Ovary (tissue), 9 donors: ENCODE measurements around the gene PPFIA4. TPM values are rescaled to one million over a fixed set of nuclear protein-coding genes. Genes with fewer than 3 reads are reported as not detected.

Experiments used
- DNase-seq, 5 donors: peaks; one replicate each; pipeline ENCODE4 v3.0.0-alpha.2; 2019 to 2020
- H3K27ac ChIP-seq, 2 donors: fragments of 200-600 bp; one replicate each; pipeline versions ENCODE4 v1.5.1 to v1.8.0; 2019 to 2022
- H3K27me3 ChIP-seq: fragments of 200-600 bp; one replicate; pipeline ENCODE4 v1.8.0; 2022
- H3K36me3 ChIP-seq: fragments of 200-600 bp; sonication (generic); one replicate; pipeline ENCODE4 v1.5.1; 2019
- H3K4me1 ChIP-seq: one replicate; pipeline ENCODE4 v1.8.1; 2013; ENCODE audit warnings: mild to moderate bottlenecking, moderate library complexity; ENCODE audit not compliant: insufficient read depth
- H3K4me3 ChIP-seq: fragments of 200-600 bp; sonication (generic); one replicate; pipeline ENCODE4 v1.5.1; 2017
- H3K9me3 ChIP-seq, 2 donors: fragments of 200-600 bp in 1 of 2; sonication (generic) in 1 of 2; one replicate each; pipeline versions ENCODE4 v1.5.1 to v1.8.1; 2013 to 2019; ENCODE audit warnings: mild to moderate bottlenecking in 1 of 2, moderate library complexity in 1 of 2
- CTCF ChIP-seq, 3 donors: fragments of 450-650 bp in 2 of 3; fragments of 200-600 bp in 1 of 3; IDR thresholded peaks; one replicate each; pipeline versions ENCODE4 v1.5.1 to v1.8.0; 2016 to 2022; ENCODE audit warnings: antibody characterized with exemption in 3 of 3, mild to moderate bottlenecking in 1 of 3
- EP300 ChIP-seq: sonication (generic); formaldehyde crosslinking; IDR thresholded peaks from one replicate; pipeline ENCODE4 v1.6.1; 2017; ENCODE audit warnings: antibody characterized with exemption
- POLR2A ChIP-seq: fragments of 450-650 bp; IDR thresholded peaks from one replicate; pipeline ENCODE4 v1.6.1; 2017; ENCODE audit warnings: antibody characterized with exemption, mild to moderate bottlenecking, moderate library complexity
- WGBS, 3 donors: extraction: QIAGEN DNeasy Blood & Tissue Kit in 1 of 3; methylation state at CpG; one replicate each; pipeline versions ENCODE4 v1.1.5 to v1.1.7; 2013 to 2017; 5-methylcytosine and 5-hydroxymethylcytosine counted together
- intact Hi-C, 4 donors: fragments of 100-400 bp; cut with DNase I; formaldehyde crosslinking; loops; one replicate each; pipeline versions ENCODE4 v1.11.0 to v1.15.1; 2022 to 2023
- polyA plus RNA-seq, 2 donors: library from polyadenylated mRNA; stranded (reverse); fragments of 200-250 nt in 1 of 2; fragments of 350-450 nt in 1 of 2; fragmentation: Illumina TruSeq in 1 of 2; extraction: RNeasy Lipid Tissue Mini Kit (QIAGEN cat#74804) in 1 of 2; gene quantifications; one replicate each; pipeline ENCODE4 v1.2.3, GENCODE V29; 2013 to 2014
- total RNA-seq, 7 donors: library from RNA; depleted of rRNA in 2 of 7; stranded (reverse); fragments of >200 nt in 2 of 7; fragmentation: NEBNext Ultra II Directional in 3 of 7; extraction: Animal tissue kit (Norgen Biotek cat#: 25700) in 3 of 7; gene quantifications; one replicate each; pipeline versions ENCODE4 v1.1.0 to v1.2.4, GENCODE V29; 2016 to 2023
- donor health status: DM: no; HTN: no; CAD: no; lungs with moderate emphysema.
- donor health status: DM: no; HTN: no; CAD: no.
- donor health status: Bipolar disorder and iron deficiency.
- donor health status: DM: yes; HTN: yes; CAD: no.
- donor health status: DM: no; HTN: no; CAD: no.
- donor health status: DM: yes; HTN: yes; CAD: no.

PPFIA4 gene
- total and polyA plus RNA-seq, 9 donors = 0.35 to 2.6 (median 1.4) TPM

DNA sequence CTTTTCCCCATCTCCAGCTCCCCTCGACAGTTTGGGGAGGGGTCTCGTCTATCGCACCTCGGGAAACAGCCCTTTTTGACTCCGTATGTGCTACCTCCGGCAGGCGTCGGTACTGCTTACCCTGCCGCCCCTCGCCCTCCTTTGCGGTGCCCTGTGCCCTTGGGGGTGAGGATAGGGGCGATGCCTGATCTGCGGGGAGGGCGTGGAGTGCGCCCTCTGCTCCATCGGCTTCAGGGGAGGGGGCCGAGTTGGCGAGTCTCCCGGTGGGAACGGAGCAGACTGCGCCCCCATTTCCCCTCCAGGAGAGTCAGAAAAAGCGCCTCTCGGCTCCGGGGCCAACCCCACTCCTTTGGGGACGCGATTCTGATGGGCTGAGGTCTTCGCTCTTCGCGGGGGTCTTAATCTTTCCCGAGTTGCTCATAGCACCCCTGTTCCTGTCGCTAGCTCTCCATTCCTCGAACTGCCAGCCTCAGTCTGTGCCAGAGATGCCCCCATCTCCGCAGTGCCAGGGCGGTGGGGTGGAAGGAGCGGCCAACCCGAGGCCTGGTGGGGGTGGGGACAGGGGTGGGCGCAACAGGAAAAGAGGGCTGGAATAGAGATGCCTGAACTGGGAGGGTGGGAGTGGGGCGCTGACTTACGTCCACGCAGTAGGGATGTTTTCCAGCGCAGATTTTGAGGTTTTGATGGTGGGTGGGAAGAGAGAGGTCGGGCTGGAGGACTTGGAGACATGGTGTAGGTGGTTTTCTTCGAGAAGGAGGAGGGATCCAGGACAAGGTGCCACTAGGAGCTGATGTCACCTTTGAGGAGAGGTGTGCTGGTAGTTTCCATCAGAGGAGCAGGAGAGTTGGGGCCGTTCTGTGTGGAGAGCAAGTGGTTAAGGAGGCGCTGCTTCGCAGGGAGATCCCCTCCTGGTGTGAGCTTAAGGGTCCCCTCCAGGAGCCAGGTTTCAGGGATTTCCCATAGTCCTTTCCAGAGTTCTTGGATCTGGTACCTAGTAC lies 674 bp downstream of the PPFIA4 start:
- TF ChIP-seq POLR2A = no peak
- no peak for TF ChIP-seq CTCF (IDR thresholded peaks at IDR 0.05)
- no peak for TF ChIP-seq EP300
- peak overlapping the region; percentile 42 for H3K4me3 ChIP-seq
- intact Hi-C loops = no loop called here
- H3K36me3 ChIP-seq = no peaks in the 10 kb centered on the region
- peak in 3 of 5 donors; percentile 40 to 57 (median 46) for DNase-seq
- H3K27me3 ChIP-seq = no peaks in the 10 kb centered on the region
- H3K27ac ChIP-seq = no peak overlapping the region
- peaks cover 8% of the 10 kb centered on the region for H3K4me1 ChIP-seq
- WGBS, 3 donors = 5 to 8% (median 8%) methylated on average over 44 to 46 of the region's 46 CpGs
- no peaks in the 10 kb centered on the region for H3K9me3 ChIP-seq

- intact Hi-C loops = no loop called here
- no peak overlapping the region for H3K27ac ChIP-seq
- WGBS, 3 donors = 58 to 72% (median 61%) methylated on average over 9 of the region's 9 CpGs
Measured at GRCh38 chr1:203028067-203028783, 1.9 kb downstream of the PPFIA4 start.

DNA sequence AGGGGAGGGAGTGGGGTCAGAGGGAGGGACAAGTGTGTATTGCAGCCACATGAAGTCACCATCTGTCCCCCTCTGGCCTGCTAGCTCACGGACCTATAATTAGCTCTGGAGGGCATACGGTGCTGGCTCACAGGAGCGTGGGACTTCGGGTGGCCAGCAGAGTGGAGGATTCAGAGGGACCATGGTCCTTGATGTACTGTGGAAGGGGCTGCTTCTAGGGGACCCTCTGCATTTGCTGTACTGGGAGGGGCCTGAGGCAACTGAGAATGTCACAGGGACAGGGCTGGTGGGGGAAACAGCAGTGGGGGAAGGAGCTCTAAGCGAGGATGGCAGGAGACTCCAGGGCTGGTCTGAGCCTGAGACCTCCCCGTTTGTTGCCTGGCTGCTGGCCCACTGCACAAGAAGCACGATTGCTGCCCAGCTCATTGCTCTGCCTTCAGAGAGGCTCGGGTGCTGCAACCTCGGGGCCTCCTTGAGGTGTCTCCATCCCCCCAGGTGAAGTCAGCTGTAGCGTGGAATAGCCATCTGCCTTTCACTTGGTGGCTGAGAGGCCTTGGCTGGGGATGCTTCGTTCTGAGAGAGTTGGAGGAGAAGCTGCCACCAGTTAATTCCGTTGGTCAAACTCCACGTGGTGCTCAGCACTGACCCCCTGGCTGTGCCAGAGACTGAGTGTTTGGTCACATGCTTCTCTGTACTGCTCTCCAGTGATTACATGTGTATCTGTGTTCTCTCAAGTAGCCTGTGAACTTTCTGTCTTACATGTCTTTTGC lies 2.7 kb downstream of the PPFIA4 start:
- Histone ChIP-seq H3K27ac (no peak overlapping the region), H3K9me3 (no peaks in the 10 kb centered on the region), H3K4me1 (peaks cover 8% of the 10 kb centered on the region), H3K27me3 (no peaks in the 10 kb centered on the region), H3K36me3 (no peaks in the 10 kb centered on the region), H3K4me3 (no peak overlapping the region)
- 59 to 72% (median 59%) methylated on average over 13 of the region's 13 CpGs for WGBS, 3 donors
- peak in 1 of 5 donors; percentile 17 for DNase-seq
- TF ChIP-seq CTCF (IDR thresholded peaks at IDR 0.05) = no peak
- no peak for TF ChIP-seq EP300
- TF ChIP-seq POLR2A = no peak
- intact Hi-C loops = no loop called here

More at GRCh38 chr1:203028067-203028783, 1.9 kb downstream of the PPFIA4 start:
- Histone ChIP-seq H3K9me3 (no peaks in the 10 kb centered on the region), H3K4me1 (peaks cover 8% of the 10 kb centered on the region), H3K27me3 (no peaks in the 10 kb centered on the region), H3K36me3 (no peaks in the 10 kb centered on the region), H3K4me3 (no peak overlapping the region)
- peak in 1 of 5 donors; percentile 18 for DNase-seq
- TF ChIP-seq POLR2A = no peak
- no peak for TF ChIP-seq CTCF (IDR thresholded peaks at IDR 0.05)
- no peak for TF ChIP-seq EP300

- H3K27ac ChIP-seq = no peak overlapping the region
- H3K9me3 ChIP-seq = no peaks in the 10 kb centered on the region
- WGBS, 3 donors = 53 to 66% (median 58%) methylated on average over 6 of the region's 6 CpGs
- H3K36me3 ChIP-seq = no peaks in the 10 kb centered on the region
- H3K4me1 ChIP-seq = peaks cover 5% of the 10 kb centered on the region
- no peak overlapping the region for H3K4me3 ChIP-seq
- no peaks in the 10 kb centered on the region for H3K27me3 ChIP-seq
- TF ChIP-seq POLR2A (no peak), EP300 (no peak), CTCF (IDR thresholded peaks at IDR 0.05) (no peak)
- intact Hi-C loops = no loop called here
- no peak for DNase-seq
Measured at GRCh38 chr1:203031467-203031866, 5.2 kb downstream of the PPFIA4 start.
